OCI-LY7 (cell line): ENCODE measurements around the gene F2R.

Experiments used
- EZH2phosphoT487 ChIP-seq: fragments of 200-600 bp; sonication (generic); IDR thresholded peaks from 2 replicates; pipeline ENCODE4 v1.6.1; 2018; ENCODE audit warnings: low read depth, borderline replicate concordance, mild to moderate bottlenecking, mixed run types, antibody characterized with exemption, low read length, moderate library complexity, mixed read lengths
- TF ChIP-seq, protein P1 (sequence below): fragments of 200-600 bp; sonication (generic); conservative IDR thresholded peaks from 2 replicates; pipeline ENCODE4 v1.5.1; 2014; ENCODE audit warnings: mild to moderate bottlenecking, antibody characterized with exemption, low read length, moderate library complexity, mixed read lengths

DNA sequence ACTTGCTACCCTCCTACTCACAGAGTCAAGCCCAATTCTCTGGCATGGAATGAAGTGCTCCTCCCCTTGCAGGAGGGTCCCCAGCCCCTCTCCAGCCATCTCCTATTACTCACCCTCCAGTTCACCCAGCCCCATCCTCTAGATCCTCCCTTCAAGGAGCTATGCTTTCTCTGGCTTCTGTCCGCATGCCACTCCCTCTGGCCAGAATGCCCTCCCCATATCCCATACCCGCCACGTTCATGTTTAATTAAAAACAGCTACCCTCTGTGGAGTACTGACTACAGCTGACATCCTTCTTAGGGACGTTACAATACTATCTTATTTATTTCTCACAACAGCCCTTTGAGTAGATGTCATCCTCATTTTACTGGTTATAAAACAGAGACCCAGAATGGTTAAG lies 3.0 kb downstream of the F2R start:
- TF ChIP-seq, protein P1, sequence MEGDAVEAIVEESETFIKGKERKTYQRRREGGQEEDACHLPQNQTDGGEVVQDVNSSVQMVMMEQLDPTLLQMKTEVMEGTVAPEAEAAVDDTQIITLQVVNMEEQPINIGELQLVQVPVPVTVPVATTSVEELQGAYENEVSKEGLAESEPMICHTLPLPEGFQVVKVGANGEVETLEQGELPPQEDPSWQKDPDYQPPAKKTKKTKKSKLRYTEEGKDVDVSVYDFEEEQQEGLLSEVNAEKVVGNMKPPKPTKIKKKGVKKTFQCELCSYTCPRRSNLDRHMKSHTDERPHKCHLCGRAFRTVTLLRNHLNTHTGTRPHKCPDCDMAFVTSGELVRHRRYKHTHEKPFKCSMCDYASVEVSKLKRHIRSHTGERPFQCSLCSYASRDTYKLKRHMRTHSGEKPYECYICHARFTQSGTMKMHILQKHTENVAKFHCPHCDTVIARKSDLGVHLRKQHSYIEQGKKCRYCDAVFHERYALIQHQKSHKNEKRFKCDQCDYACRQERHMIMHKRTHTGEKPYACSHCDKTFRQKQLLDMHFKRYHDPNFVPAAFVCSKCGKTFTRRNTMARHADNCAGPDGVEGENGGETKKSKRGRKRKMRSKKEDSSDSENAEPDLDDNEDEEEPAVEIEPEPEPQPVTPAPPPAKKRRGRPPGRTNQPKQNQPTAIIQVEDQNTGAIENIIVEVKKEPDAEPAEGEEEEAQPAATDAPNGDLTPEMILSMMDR = no peak
- no peak for TF ChIP-seq EZH2phosphoT487
